Natural killer cell (primary cell): ENCODE measurements around the gene IL11RA. TPM values are rescaled to one million over a fixed set of nuclear protein-coding genes. Genes with fewer than 3 reads are reported as not detected.

Experiments used
- ATAC-seq, 3 donors: fragments of 150-1000 bp in 2 of 3; fragments of 200-7000 bp in 1 of 3; cut with Tn5 transposase; 1 replicate in 1 of 3; 2 replicates in 2 of 3; pipeline ENCODE4 v1.10.0; 2021; ENCODE audit warnings: mild to moderate bottlenecking in 2 of 3, moderate library complexity in 2 of 3
- DNase-seq, 2 donors: peaks; one replicate each; pipeline versions ENCODE4 v3.0.0 to v3.0.0-alpha.2; 2013 to 2021; ENCODE audit warnings: mixed read lengths in 1 of 2
- H3K27ac ChIP-seq: one replicate; pipeline ENCODE4 v1.5.1; 2013; ENCODE audit warnings: mild to moderate bottlenecking, low read length
- H3K27me3 ChIP-seq: one replicate; pipeline ENCODE4 v1.6.1; 2013; ENCODE audit warnings: low read length; ENCODE audit not compliant: control insufficient read depth, insufficient read depth
- H3K36me3 ChIP-seq: one replicate; pipeline ENCODE4 v1.6.1; 2013; ENCODE audit warnings: low read length; ENCODE audit not compliant: control insufficient read depth, insufficient read depth
- H3K4me1 ChIP-seq: one replicate; pipeline ENCODE4 v1.6.1; 2013; ENCODE audit warnings: low read length; ENCODE audit not compliant: control insufficient read depth, insufficient read depth
- H3K4me3 ChIP-seq: one replicate; pipeline ENCODE4 v1.5.1; 2013; ENCODE audit warnings: low read length
- H3K9me3 ChIP-seq: one replicate; pipeline ENCODE4 v1.6.1; 2013; ENCODE audit warnings: low read length; ENCODE audit not compliant: control insufficient read depth, insufficient read depth
- H3K27ac Mint-ChIP-seq, 2 donors: one replicate each; pipeline ENCODE4 v1.8.0; 2022; ENCODE audit warnings: mild to moderate bottlenecking in 2 of 2, mixed read lengths in 2 of 2, moderate library complexity in 1 of 2
- H3K27me3 Mint-ChIP-seq, 2 donors: one replicate each; pipeline ENCODE4 v1.8.0; 2022; ENCODE audit warnings: low read depth in 2 of 2, mixed read lengths in 2 of 2
- H3K36me3 Mint-ChIP-seq: one replicate; pipeline ENCODE4 v1.8.0; 2022; ENCODE audit warnings: mixed read lengths
- H3K4me1 Mint-ChIP-seq, 2 donors: one replicate each; pipeline ENCODE4 v1.8.0; 2022; ENCODE audit warnings: mixed read lengths in 2 of 2
- H3K4me3 Mint-ChIP-seq: one replicate; pipeline ENCODE4 v1.8.0; 2022; ENCODE audit warnings: mild to moderate bottlenecking, moderate library complexity, mixed read lengths
- H3K9me3 Mint-ChIP-seq, 2 donors: one replicate each; pipeline ENCODE4 v1.8.0; 2022; ENCODE audit warnings: mixed read lengths in 2 of 2
- WGBS: methylation state at CpG from one replicate; pipeline ENCODE4 v1.1.7; 2013; ENCODE audit warnings: missing lambda C conversion rate; ENCODE audit not compliant: insufficient coverage; 5-methylcytosine and 5-hydroxymethylcytosine counted together
- intact Hi-C: fragments of 100-400 bp; cut with micrococcal nuclease; formaldehyde crosslinking; loops from one replicate; pipeline ENCODE4 v1.14.2; 2022
- total RNA-seq, 4 donors: library from RNA; stranded (reverse); fragments of 120-200 nt in 1 of 4; gene quantifications; one replicate each; pipeline versions ENCODE4 v1.2.3 to v1.2.4, GENCODE V29; 2013 to 2022
- TF ChIP-seq, protein P1 (sequence below): fragments of 200-600 bp; IDR thresholded peaks from one replicate; pipeline ENCODE4 v1.8.0; 2022; ENCODE audit warnings: antibody characterized with exemption

IL11RA gene
- total RNA-seq, 3 donors from 2014 or later (not counting 1 experiment from before 2014, with no cell fraction given): 64.2 to 91.1 (median 66.1) TPM

DNA sequence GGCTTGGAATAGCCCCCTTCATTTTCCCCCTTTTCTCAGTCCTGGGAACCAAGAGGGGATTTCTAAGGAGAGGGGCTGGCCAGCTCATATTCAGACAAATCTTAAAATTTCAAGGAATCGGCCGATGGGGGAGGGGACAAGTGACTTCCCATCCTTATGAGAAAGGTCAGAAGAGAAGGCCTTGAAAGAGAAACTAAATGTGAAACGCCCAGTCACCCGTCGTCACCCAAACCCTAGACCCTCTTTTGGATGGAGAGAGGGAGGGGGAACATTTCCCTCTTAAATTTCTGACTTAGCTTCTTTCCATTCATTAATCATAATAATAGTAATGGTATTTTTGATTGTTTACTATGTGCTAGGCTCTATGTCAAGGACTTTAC, 39.9 kb downstream of the IL11RA start:
- TF ChIP-seq, protein P1, sequence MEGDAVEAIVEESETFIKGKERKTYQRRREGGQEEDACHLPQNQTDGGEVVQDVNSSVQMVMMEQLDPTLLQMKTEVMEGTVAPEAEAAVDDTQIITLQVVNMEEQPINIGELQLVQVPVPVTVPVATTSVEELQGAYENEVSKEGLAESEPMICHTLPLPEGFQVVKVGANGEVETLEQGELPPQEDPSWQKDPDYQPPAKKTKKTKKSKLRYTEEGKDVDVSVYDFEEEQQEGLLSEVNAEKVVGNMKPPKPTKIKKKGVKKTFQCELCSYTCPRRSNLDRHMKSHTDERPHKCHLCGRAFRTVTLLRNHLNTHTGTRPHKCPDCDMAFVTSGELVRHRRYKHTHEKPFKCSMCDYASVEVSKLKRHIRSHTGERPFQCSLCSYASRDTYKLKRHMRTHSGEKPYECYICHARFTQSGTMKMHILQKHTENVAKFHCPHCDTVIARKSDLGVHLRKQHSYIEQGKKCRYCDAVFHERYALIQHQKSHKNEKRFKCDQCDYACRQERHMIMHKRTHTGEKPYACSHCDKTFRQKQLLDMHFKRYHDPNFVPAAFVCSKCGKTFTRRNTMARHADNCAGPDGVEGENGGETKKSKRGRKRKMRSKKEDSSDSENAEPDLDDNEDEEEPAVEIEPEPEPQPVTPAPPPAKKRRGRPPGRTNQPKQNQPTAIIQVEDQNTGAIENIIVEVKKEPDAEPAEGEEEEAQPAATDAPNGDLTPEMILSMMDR: no peak
- ATAC-seq: no peak
- Mint-ChIP-seq H3K27ac (no peak overlapping the region), H3K36me3 (no peaks in the 10 kb centered on the region), H3K27me3 (peaks cover 0 to 8% of the 10 kb centered on the region in 2 donors), H3K9me3 (no peaks in the 10 kb centered on the region), H3K4me1 (no peaks in the 10 kb centered on the region), H3K4me3 (no peak overlapping the region)
- WGBS: 100% methylated on average over 2 of the region's 5 CpGs
- Histone ChIP-seq H3K27ac (no peak overlapping the region), H3K36me3 (no peaks in the 10 kb centered on the region), H3K9me3 (no peaks in the 10 kb centered on the region), H3K4me3 (no peak overlapping the region), H3K4me1 (no peaks in the 10 kb centered on the region), H3K27me3 (no peaks in the 10 kb centered on the region)
- intact Hi-C loops: no loop called here
- DNase-seq: no peak

DNA sequence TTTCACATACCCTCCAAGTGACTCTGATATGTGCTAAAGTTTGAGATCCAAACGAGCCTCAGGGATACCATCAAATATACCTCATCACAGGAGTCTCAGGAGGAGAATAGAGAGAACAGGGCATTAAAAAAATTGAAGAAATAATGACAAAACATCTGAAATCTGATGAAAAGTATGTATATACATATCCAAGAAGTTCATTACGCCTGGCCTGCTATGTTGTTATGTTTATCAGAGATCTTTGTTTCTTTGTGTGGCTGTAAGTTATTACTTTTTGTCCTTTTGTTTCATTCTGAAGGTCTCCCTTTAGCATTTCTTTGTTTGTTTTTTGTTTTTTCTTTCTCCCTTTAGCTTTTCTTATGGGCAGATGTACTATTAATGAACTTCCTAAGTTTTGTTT, 41.6 kb downstream of the IL11RA start:
- Histone ChIP-seq H3K27ac (no peak overlapping the region), H3K36me3 (no peaks in the 10 kb centered on the region), H3K27me3 (no peaks in the 10 kb centered on the region), H3K4me1 (no peaks in the 10 kb centered on the region), H3K4me3 (no peak overlapping the region), H3K9me3 (no peaks in the 10 kb centered on the region)
- H3K9me3 Mint-ChIP-seq: no peaks in the 10 kb centered on the region
- intact Hi-C loops: no loop called here
- H3K27me3 Mint-ChIP-seq: peaks cover 0 to 8% of the 10 kb centered on the region in 2 donors
- H3K27ac Mint-ChIP-seq: no peak overlapping the region
- H3K4me3 Mint-ChIP-seq: no peak overlapping the region
- DNase-seq (no peak), ATAC-seq (no peak)
- no peaks in the 10 kb centered on the region for H3K4me1 Mint-ChIP-seq
- WGBS: 91% methylated on average over 1 of the region's 2 CpGs
- H3K36me3 Mint-ChIP-seq: no peaks in the 10 kb centered on the region
- TF ChIP-seq, protein P1: no peak

DNA sequence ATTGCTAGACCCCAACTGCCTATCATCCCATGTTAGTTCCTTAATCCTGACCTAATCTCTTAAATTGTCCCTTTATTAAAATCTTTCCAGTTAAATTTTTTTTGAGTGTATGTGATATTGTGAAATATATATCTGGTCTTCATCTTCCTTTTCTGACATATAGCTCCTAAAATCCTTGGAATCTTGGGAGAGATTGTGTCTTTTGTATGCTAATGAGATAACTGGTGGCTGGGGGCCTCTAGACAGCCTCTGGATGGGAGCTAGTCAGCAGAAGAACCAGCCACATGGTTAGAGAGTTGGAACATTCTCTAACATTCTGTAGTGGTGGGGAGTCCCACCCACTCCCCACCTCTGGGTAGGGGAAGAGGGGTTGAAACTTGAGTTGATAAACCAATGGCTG, 42.8 kb downstream of the IL11RA start:
- Histone ChIP-seq H3K27me3 (no peaks in the 10 kb centered on the region), H3K27ac (no peak overlapping the region), H3K9me3 (no peaks in the 10 kb centered on the region), H3K4me1 (no peaks in the 10 kb centered on the region), H3K36me3 (no peaks in the 10 kb centered on the region), H3K4me3 (no peak overlapping the region)
- Mint-ChIP-seq H3K9me3 (no peaks in the 10 kb centered on the region), H3K36me3 (no peaks in the 10 kb centered on the region), H3K27me3 (peaks cover 5 to 16% of the 10 kb centered on the region in 2 donors), H3K4me3 (no peak overlapping the region), H3K4me1 (no peaks in the 10 kb centered on the region), H3K27ac (no peak overlapping the region)
- intact Hi-C loops: no loop called here
- DNase-seq (no peak), ATAC-seq (no peak)
- TF ChIP-seq, protein P1: no peak

DNA sequence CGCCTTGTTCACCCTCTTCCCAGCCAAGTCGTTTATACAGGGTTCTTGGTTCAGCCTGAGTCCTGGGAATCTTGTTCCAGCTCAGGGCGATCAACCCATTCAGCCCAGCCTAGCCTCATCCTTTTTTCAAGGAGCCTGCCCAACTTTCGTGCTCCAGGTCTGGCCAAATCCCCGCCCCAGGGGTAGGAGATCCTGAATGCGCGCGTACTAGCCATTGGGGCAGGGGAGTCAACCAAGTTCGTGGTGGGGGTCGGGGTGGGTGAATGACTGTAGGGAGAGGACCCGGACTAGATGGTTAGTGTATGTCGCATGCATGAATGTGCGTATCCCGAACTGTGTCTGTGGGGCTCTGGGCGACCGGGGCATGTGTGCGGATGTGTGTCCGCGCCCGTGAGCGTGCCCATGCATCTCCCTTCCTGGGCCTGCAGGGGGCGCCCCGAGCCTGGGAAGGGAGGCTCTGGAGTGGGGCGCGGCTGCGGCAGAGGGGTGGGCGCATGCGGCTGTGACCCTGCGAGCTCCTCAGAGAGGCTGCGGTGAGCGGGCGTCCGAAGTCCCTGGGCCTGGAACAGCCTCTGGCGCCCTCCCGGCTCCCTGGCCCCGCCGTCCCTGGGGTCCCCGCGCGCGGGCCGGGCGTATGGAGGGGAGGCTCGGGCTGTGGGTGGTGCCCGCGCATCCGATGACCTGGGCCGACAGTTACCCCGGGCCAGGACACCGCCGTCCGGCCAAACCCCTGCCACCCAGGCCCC, 49.2 kb downstream of the IL11RA start:
- peaks cover 11% of the 10 kb centered on the region for H3K4me1 ChIP-seq
- H3K27me3 ChIP-seq: peaks cover 8% of the 10 kb centered on the region
- Mint-ChIP-seq H3K4me3 (peak overlapping the region; percentile 67), H3K27me3 (peaks cover 14 to 20% of the 10 kb centered on the region in 2 donors), H3K36me3 (no peaks in the 10 kb centered on the region), H3K27ac (peak overlapping the region in 1 of 2 donors; percentile 59), H3K9me3 (no peaks in the 10 kb centered on the region), H3K4me1 (peaks cover 5 to 21% of the 10 kb centered on the region in 2 donors)
- intact Hi-C loops: no loop called here
- ATAC-seq (peak; percentile 82 to 87 (median 87)), DNase-seq (peak; percentile 73 to 84)
- no peak overlapping the region for H3K27ac ChIP-seq
- TF ChIP-seq, protein P1: peak; percentile 70
- no peaks in the 10 kb centered on the region for H3K9me3 ChIP-seq
- 13% methylated on average over 52 of the region's 52 CpGs for WGBS
- H3K4me3 ChIP-seq: peak overlapping the region; percentile 33
- H3K36me3 ChIP-seq: no peaks in the 10 kb centered on the region
